ENCODE results near the gene PLA2G12A. TPM values are rescaled to one million over a fixed set of nuclear protein-coding genes. Genes with fewer than 3 reads are reported as not detected.

PLA2G12A gene
- total RNA-seq, 1 donor from 2014 or later: 8.9 TPM

DNA sequence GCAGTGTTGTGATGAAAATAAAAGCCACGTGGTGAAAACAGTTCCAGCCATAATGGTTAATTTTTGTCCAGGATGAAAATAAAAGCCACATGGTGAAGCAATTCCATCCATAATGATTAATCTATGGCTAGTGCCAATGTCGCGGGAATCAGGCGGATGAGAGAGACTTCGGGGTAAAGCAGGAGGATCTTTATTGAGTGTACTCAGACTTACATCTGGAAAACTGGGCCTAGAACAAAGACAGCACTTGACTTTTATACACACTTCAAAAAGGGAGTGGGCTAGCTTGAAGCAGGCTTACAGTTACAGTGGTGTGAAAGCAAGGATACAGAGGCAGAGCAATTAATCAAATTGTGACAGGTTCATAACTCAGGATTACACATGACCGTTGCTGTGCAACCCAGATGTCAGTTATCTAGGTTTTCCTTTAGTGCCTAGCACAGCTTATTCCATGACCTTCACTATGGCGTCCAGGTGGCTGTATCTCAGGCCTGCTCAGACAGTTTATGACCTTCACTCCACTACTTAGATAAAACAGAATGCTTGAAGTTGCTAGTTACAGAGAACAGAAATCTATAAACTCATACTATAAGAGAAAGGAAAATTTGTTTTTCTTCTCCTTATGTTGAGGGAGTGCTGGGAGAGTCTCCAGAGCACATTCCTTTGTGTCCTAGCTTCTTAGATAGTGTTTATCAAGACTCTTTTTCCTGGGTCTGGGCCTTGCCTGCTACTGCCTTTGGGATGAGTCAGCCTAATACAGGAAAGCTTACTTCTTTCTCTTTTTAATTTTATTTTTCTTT is 5.9 kb upstream of the PLA2G12A start:
- intact Hi-C loops (cut with DNase I): loop anchor here (10.0 kb wide), 1 partner anchor 459 kb away; the partner anchor contains the start of gene ELOVL6
- Histone ChIP-seq H3K27me3 (no peaks in the 10 kb centered on the region), H3K4me3 (no peak overlapping the region), H3K36me3 (no peaks in the 10 kb centered on the region), H3K27ac (no peak overlapping the region), H3K4me1 (no peaks in the 10 kb centered on the region), H3K9me3 (no peaks in the 10 kb centered on the region)
- DNase-seq (ENCODE audit: low spot score in 2 of 2): no peak
- TF ChIP-seq, protein P1, sequence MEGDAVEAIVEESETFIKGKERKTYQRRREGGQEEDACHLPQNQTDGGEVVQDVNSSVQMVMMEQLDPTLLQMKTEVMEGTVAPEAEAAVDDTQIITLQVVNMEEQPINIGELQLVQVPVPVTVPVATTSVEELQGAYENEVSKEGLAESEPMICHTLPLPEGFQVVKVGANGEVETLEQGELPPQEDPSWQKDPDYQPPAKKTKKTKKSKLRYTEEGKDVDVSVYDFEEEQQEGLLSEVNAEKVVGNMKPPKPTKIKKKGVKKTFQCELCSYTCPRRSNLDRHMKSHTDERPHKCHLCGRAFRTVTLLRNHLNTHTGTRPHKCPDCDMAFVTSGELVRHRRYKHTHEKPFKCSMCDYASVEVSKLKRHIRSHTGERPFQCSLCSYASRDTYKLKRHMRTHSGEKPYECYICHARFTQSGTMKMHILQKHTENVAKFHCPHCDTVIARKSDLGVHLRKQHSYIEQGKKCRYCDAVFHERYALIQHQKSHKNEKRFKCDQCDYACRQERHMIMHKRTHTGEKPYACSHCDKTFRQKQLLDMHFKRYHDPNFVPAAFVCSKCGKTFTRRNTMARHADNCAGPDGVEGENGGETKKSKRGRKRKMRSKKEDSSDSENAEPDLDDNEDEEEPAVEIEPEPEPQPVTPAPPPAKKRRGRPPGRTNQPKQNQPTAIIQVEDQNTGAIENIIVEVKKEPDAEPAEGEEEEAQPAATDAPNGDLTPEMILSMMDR (IDR thresholded peaks at IDR 0.05): no peak

DNA sequence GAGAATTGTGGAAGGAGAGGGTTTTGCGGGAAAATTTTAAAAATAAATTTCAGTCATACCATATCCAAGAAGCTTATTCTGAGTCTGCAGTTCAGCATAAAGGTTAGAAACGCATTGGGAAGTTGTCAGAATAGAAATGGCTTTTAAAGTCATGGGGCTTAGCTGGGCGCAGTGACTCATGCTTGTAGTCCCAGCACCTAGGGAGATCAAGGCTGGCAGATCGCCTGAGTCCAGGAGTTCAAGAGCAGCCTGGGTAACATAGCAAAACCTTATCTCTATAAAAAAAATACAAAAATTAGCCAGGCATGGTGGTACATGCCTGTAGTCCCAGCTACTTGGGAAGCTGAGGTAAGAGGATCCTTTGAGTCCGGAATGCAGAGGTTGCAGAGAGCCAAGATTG is 3.9 kb upstream of the PLA2G12A start:
- no peaks in the 10 kb centered on the region for H3K9me3 ChIP-seq
- H3K4me3 ChIP-seq: no peak overlapping the region
- no peak overlapping the region for H3K27ac ChIP-seq
- intact Hi-C loops (cut with DNase I): loop anchor here (10.0 kb wide), 1 partner anchor 461 kb away; the partner anchor contains the start of gene ELOVL6
- H3K36me3 ChIP-seq: no peaks in the 10 kb centered on the region
- DNase-seq (ENCODE audit: low spot score in 2 of 2): no peak
- peaks cover 0 to 6% of the 10 kb centered on the region in 2 donors for H3K4me1 ChIP-seq
- no peaks in the 10 kb centered on the region for H3K27me3 ChIP-seq
- TF ChIP-seq, protein P1 (IDR thresholded peaks at IDR 0.05): no peak

DNA sequence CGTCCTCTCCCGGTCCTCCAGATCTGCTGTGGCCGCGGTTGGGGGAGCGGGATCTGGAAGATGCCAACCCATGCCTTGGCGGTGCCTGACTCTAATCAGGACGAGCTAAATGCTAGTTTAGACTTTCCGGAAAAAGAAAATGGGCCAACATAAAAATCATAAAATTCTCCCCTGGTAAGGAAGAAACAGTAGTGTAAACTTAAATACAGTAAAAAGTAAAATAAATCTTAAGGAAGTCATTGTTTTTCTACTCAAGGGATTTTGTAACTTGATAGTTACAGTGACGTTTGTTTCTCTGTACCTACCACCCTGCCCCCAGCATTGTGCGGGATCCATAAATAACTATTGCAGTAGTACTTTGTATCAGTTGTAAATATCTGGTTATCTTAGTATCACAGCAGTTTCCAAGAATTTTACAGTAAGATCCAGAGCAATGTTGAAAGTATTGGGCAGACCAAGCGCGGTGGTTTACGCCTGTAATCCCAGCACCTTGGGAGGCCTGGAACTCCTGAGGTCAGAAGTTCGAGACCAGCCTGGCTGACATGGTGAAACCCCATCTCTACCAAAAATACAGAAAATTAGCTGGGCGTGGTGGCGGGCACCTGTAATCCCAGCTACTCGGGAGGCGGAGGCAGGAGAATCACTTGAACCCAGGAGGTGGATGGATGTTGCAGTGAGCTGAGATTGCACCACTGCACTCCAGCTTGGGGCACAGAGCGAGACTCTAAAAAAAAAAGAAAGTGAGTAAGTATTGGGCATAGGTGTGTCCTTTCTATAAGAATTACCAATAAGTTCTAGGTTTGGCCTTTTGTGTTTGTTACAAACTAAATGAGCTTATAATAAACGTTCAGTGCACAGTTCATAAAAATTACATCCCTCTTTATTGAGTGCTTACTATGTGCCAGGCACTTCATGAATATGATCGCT is 1.0 kb upstream of the PLA2G12A start:
- Histone ChIP-seq H3K36me3 (no peaks in the 10 kb centered on the region), H3K9me3 (no peaks in the 10 kb centered on the region), H3K27ac (peak overlapping the region; percentile 70 to 71), H3K27me3 (no peaks in the 10 kb centered on the region), H3K4me3 (peak overlapping the region; percentile 86 to 88), H3K4me1 (peaks cover 0 to 6% of the 10 kb centered on the region in 2 donors)
- DNase-seq (ENCODE audit: low spot score in 2 of 2): no peak
- intact Hi-C loops (cut with DNase I): loop anchor here (1.0 to 10.0 kb wide), 4 partner anchors 28 to 464 kb away; partner anchors contain the start of genes CASP6, ELOVL6 and GAR1
- TF ChIP-seq, protein P1 (IDR thresholded peaks at IDR 0.05): no peak

DNA sequence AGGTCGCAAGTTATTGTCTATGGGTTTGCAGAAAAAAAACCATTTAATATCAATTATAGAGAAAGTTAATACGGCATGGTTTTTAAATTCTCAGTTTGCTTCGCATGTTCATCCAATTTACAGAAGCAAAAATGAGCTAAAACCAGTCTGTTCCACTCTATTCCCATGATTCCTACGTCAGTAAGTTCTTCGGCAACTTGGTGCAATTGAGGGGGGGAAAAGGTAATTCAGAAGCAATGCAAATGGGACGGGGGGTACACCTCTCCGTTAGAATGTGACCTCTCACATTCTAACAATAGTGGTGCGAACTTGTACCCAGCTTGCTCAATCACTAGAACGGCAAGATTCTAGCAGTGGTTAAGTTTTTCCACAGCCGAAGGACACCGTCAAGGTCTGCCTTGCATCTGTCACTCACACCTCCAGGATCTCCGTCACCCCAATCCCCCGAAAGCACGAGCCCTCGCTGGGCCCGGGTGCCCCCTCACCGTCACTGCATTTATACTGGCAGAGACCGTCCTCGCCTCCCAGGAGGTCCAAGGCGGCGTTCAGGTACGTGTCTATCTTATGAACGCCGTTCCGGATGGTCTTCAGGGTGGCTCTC is 653 bp downstream of the PLA2G12A start:
- peaks cover 0 to 6% of the 10 kb centered on the region in 2 donors for H3K4me1 ChIP-seq
- H3K4me3 ChIP-seq: peak overlapping the region; percentile 86 to 88
- no peaks in the 10 kb centered on the region for H3K27me3 ChIP-seq
- peak overlapping the region; percentile 23 to 71 for H3K27ac ChIP-seq
- H3K36me3 ChIP-seq: no peaks in the 10 kb centered on the region
- no peaks in the 10 kb centered on the region for H3K9me3 ChIP-seq
- intact Hi-C loops (cut with DNase I): no loop called here
- TF ChIP-seq, protein P1 (IDR thresholded peaks at IDR 0.05): no peak
- no peak for DNase-seq (ENCODE audit: low spot score in 2 of 2)

DNA sequence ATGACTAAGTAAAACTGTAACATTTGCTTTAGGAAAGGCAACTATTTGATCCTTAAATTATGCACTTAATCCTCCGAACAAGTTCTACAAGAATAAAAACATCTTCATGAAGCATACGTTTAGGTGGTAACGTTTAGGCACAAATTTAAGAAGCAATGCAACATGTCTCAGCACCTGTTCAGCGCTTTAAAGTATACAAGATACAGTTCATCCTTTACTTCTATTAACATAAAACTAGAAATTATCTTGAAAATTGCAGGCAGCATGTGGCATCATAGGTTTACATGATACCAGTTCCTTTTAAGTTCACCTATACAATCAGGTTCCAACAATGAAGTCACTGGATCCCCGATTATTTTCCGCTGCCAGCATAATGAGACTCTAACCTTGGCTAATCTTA is 1.5 kb downstream of the PLA2G12A start:
- Histone ChIP-seq H3K36me3 (no peaks in the 10 kb centered on the region), H3K27me3 (no peaks in the 10 kb centered on the region), H3K4me3 (peak overlapping the region in 1 of 2 donors; percentile 88), H3K9me3 (no peaks in the 10 kb centered on the region), H3K27ac (no peak overlapping the region), H3K4me1 (peaks cover 0 to 6% of the 10 kb centered on the region in 2 donors)
- TF ChIP-seq, protein P1 (IDR thresholded peaks at IDR 0.05): no peak
- intact Hi-C loops (cut with DNase I): no loop called here
- DNase-seq (ENCODE audit: low spot score in 2 of 2): no peak

Measured in ascending aorta (tissue), 2 donors.